ENCODE measurements around the gene INPP5F. TPM values are rescaled to one million over a fixed set of nuclear protein-coding genes. Genes with fewer than 3 reads are reported as not detected.

Gene INPP5F
- total and polyA plus RNA-seq, 12 donors = 5.1 to 26.4 (median 10.5) TPM

- H3K36me3 ChIP-seq (replicated peaks in 1 of 2) = no peaks in the 10 kb centered on the region
- no peak for TF ChIP-seq POLR2A (IDR thresholded peaks at IDR 0.05)
- no peak for TF ChIP-seq CTCF (IDR thresholded peaks at IDR 0.05)
- no peak overlapping the region for H3K4me3 ChIP-seq
- H3K27ac ChIP-seq = no peak overlapping the region
- intact Hi-C loops (cut with DNase I) = no loop called here
- no peaks in the 10 kb centered on the region for H3K4me1 ChIP-seq (replicated peaks in 1 of 2)
- WGBS, 4 donors = 67 to 73% (median 70%) methylated on average over 7 of the region's 7 CpGs
- no peak for DNase-seq
- H3K27me3 ChIP-seq = no peaks in the 10 kb centered on the region
- no peaks in the 10 kb centered on the region for H3K9me3 ChIP-seq (replicated peaks in 1 of 3)
Observed at GRCh38 chr10:119713744-119714483, 11.9 kb upstream of the INPP5F start.

- no peak for TF ChIP-seq CTCF (IDR thresholded peaks at IDR 0.05)
- no peak for TF ChIP-seq POLR2A (IDR thresholded peaks at IDR 0.05)
- no peak overlapping the region for H3K4me3 ChIP-seq
- no peak overlapping the region for H3K27ac ChIP-seq
- intact Hi-C loops (cut with DNase I) = no loop called here
- H3K4me1 ChIP-seq (replicated peaks in 1 of 2) = no peaks in the 10 kb centered on the region
- no peaks in the 10 kb centered on the region for H3K27me3 ChIP-seq
- no peaks in the 10 kb centered on the region for H3K36me3 ChIP-seq (replicated peaks in 1 of 2)
- DNase-seq = no peak
- no peaks in the 10 kb centered on the region for H3K9me3 ChIP-seq (replicated peaks in 1 of 3)
- WGBS, 4 donors = 46 to 71% (median 57%) methylated on average over 2 of the region's 2 CpGs
Observed at GRCh38 chr10:119714484-119714816, 11.4 kb upstream of the INPP5F start.

- H3K36me3 ChIP-seq (replicated peaks in 1 of 2) = no peaks in the 10 kb centered on the region
- no peak overlapping the region for H3K4me3 ChIP-seq
- DNase-seq = no peak
- intact Hi-C loops (cut with DNase I) = no loop called here
- peak overlapping the region in 1 of 5 donors; percentile 10 for H3K27ac ChIP-seq
- no peaks in the 10 kb centered on the region for H3K4me1 ChIP-seq (replicated peaks in 1 of 2)
- no peaks in the 10 kb centered on the region for H3K27me3 ChIP-seq
- 72 to 79% (median 77%) methylated on average over 7 to 8 of the region's 8 CpGs for WGBS, 4 donors
- TF ChIP-seq POLR2A (IDR thresholded peaks at IDR 0.05) = no peak
- no peak for TF ChIP-seq CTCF (IDR thresholded peaks at IDR 0.05)
- no peaks in the 10 kb centered on the region for H3K9me3 ChIP-seq (replicated peaks in 1 of 3)
Observed at GRCh38 chr10:119715628-119716505, 10.0 kb upstream of the INPP5F start.

GRCh38 chr10:119723161-119723560 is 2.7 kb upstream of the INPP5F start:
- 80 to 92% (median 84%) methylated on average over 2 of the region's 2 CpGs for WGBS, 4 donors
- no peaks in the 10 kb centered on the region for H3K27me3 ChIP-seq
- H3K36me3 ChIP-seq (replicated peaks in 1 of 2) = no peaks in the 10 kb centered on the region
- DNase-seq = no peak
- H3K4me1 ChIP-seq (replicated peaks in 1 of 2) = peaks cover 0 to 28% of the 10 kb centered on the region in 2 donors
- intact Hi-C loops (cut with DNase I) = no loop called here
- no peak overlapping the region for H3K27ac ChIP-seq
- TF ChIP-seq CTCF (IDR thresholded peaks at IDR 0.05) (no peak), POLR2A (IDR thresholded peaks at IDR 0.05) (no peak)
- no peaks in the 10 kb centered on the region for H3K9me3 ChIP-seq (replicated peaks in 1 of 3)
- no peak overlapping the region for H3K4me3 ChIP-seq

All from adrenal gland (tissue), 12 donors.